Mesenchymal stem cell (in vitro differentiated cells and primary cell): ENCODE results near the gene ADAP2.

ENCODE experiments used
- DNase-seq: peaks from one replicate; pipeline ENCODE4 v3.0.0-alpha.2; 2013
- H2AFZ ChIP-seq: one replicate; pipeline ENCODE4 v1.6.1; 2013; ENCODE audit warnings: low read depth, mild to moderate bottlenecking, control low read depth, inconsistent platforms, low read length, moderate library complexity
- H2AK5ac ChIP-seq: 2 replicates; pipeline ENCODE4 v1.6.1; 2013; ENCODE audit warnings: low read length, moderate library complexity, mild to moderate bottlenecking, inconsistent platforms; ENCODE audit not compliant: severe bottlenecking
- H2BK120ac ChIP-seq: one replicate; pipeline ENCODE4 v1.6.1; 2013; ENCODE audit warnings: low read depth, mild to moderate bottlenecking, inconsistent platforms, low read length, moderate library complexity
- H2BK12ac ChIP-seq, 2 experiments: one replicate each; pipeline ENCODE4 v1.6.1; 2013; ENCODE audit warnings: inconsistent platforms in 2 of 2, low read length in 2 of 2, mild to moderate bottlenecking in 2 of 2, moderate library complexity in 2 of 2, control low read depth in 1 of 2
- H2BK15ac ChIP-seq: one replicate; pipeline ENCODE4 v1.6.1; 2013; ENCODE audit warnings: mild to moderate bottlenecking, low read depth, inconsistent platforms; ENCODE audit not compliant: poor library complexity, severe bottlenecking
- H2BK5ac ChIP-seq: 2 replicates; pipeline ENCODE4 v1.6.1; 2013; ENCODE audit warnings: low read depth, mild to moderate bottlenecking, low read length, control low read depth, inconsistent platforms; ENCODE audit not compliant: poor library complexity, severe bottlenecking
- H3K14ac ChIP-seq, 2 experiments: one replicate each; pipeline ENCODE4 v1.6.1; 2013; ENCODE audit warnings: inconsistent platforms in 2 of 2, low read length in 2 of 2, control low read depth in 1 of 2, mild to moderate bottlenecking in 1 of 2, moderate library complexity in 1 of 2
- H3K18ac ChIP-seq, 2 experiments: one replicate each; pipeline ENCODE4 v1.6.1; 2013; ENCODE audit warnings: inconsistent platforms in 2 of 2, low read length in 2 of 2, control low read depth in 1 of 2, low read depth in 1 of 2, mild to moderate bottlenecking in 1 of 2
- H3K23ac ChIP-seq, 2 experiments: one replicate each; pipeline ENCODE4 v1.6.1; 2013; ENCODE audit warnings: inconsistent platforms in 2 of 2, low read length in 2 of 2, mild to moderate bottlenecking in 2 of 2, moderate library complexity in 2 of 2, control low read depth in 1 of 2
- H3K27ac ChIP-seq: 2 replicates; pipeline ENCODE4 v1.5.1; 2013; ENCODE audit warnings: mild to moderate bottlenecking, moderate library complexity, low read length, control low read depth, inconsistent platforms; ENCODE audit not compliant: poor library complexity, severe bottlenecking
- H3K27me3 ChIP-seq, 2 experiments: 2 replicates each; pipeline versions ENCODE4 v1.6.1 to v1.7.0; 2013; ENCODE audit warnings: low read length in 2 of 2, mild to moderate bottlenecking in 2 of 2, moderate library complexity in 2 of 2, control low read depth in 1 of 2, inconsistent platforms in 1 of 2; ENCODE audit not compliant: control insufficient read depth in 1 of 2, insufficient read depth in 1 of 2
- H3K36me3 ChIP-seq, 2 experiments: 2 replicates each; pipeline versions ENCODE4 v1.6.1 to v1.7.0; 2013; ENCODE audit warnings: low read length in 2 of 2, control low read depth in 1 of 2, inconsistent platforms in 1 of 2, low read depth in 1 of 2, mild to moderate bottlenecking in 1 of 2; ENCODE audit not compliant: insufficient read depth in 2 of 2, control insufficient read depth in 1 of 2
- H3K4ac ChIP-seq, 2 experiments: one replicate each; pipeline ENCODE4 v1.6.1; 2013; ENCODE audit warnings: inconsistent platforms in 2 of 2, low read length in 2 of 2, mild to moderate bottlenecking in 2 of 2, moderate library complexity in 2 of 2, control low read depth in 1 of 2, low read depth in 1 of 2
- H3K4me1 ChIP-seq: 2 replicates; pipeline ENCODE4 v1.6.1; 2013; ENCODE audit warnings: low read depth, low read length, control low read depth; ENCODE audit not compliant: control insufficient read depth, insufficient read depth
- H3K4me2 ChIP-seq: 2 replicates; pipeline ENCODE4 v1.6.1; 2013; ENCODE audit warnings: low read length, mild to moderate bottlenecking, inconsistent platforms; ENCODE audit not compliant: poor library complexity, severe bottlenecking
- H3K4me3 ChIP-seq, 2 experiments: 2 replicates each; pipeline versions ENCODE4 v1.5.1 to v1.7.0; 2013; ENCODE audit warnings: low read length in 2 of 2, mild to moderate bottlenecking in 2 of 2, control low read depth in 1 of 2, low read depth in 1 of 2; ENCODE audit not compliant: insufficient read depth in 1 of 2
- H3K79me1 ChIP-seq: replicated peaks from 2 replicates; pipeline ENCODE4 v1.6.1; 2013; ENCODE audit warnings: mild to moderate bottlenecking, control low read depth, low read length, inconsistent platforms; ENCODE audit not compliant: poor library complexity, severe bottlenecking
- H3K9ac ChIP-seq: 2 replicates; pipeline ENCODE4 v1.7.0; 2013; ENCODE audit warnings: mild to moderate bottlenecking, low read length, moderate library complexity
- H3K9me3 ChIP-seq: 2 replicates; pipeline ENCODE4 v1.7.0; 2013; ENCODE audit warnings: mild to moderate bottlenecking, low read length; ENCODE audit not compliant: control insufficient read depth
- H4K8ac ChIP-seq: one replicate; pipeline ENCODE4 v1.6.1; 2013; ENCODE audit warnings: inconsistent platforms, mild to moderate bottlenecking, low read length, moderate library complexity
- H4K91ac ChIP-seq: one replicate; pipeline ENCODE4 v1.6.1; 2013; ENCODE audit warnings: mild to moderate bottlenecking, low read length, inconsistent platforms
- WGBS: methylation state at CpG from one replicate; pipeline ENCODE4 v1.1.7; 2013; ENCODE audit warnings: mixed read lengths; 5-methylcytosine and 5-hydroxymethylcytosine counted together

Gene ADAP2

DNA sequence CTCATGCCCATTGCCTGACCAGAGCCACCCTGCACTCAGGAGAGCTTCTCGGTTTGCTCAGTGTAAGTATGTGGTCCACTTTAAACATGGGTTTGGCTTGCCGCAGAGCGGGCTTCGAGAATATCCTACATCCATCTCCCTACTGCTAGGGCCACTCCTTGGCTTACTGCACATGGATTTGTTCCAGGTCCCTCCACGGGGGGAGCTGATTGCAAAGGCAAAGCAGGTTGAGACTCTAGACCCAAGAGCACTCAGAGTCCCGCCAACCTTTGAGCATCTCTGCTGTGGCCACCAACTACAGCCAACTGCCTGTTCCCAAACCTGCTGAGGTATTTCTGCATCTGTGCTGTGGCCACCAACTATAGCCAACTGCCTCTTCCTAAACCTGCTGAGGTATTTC lies 75.5 kb downstream of the ADAP2 start:
- no peak for DNase-seq
- no peak overlapping the region for H3K4me2 ChIP-seq
- H2AFZ ChIP-seq = no peak overlapping the region
- H4K8ac ChIP-seq = no peak overlapping the region
- no peaks in the 10 kb centered on the region for H3K27me3 ChIP-seq
- H3K18ac ChIP-seq = no peak overlapping the region
- H3K4me1 ChIP-seq = peaks cover 3% of the 10 kb centered on the region
- H3K36me3 ChIP-seq = peaks cover 34 to 77% of the 10 kb centered on the region in 2 experiments
- no peak overlapping the region for H3K4me3 ChIP-seq
- no peak overlapping the region for H3K4ac ChIP-seq
- no peak overlapping the region for H3K14ac ChIP-seq
- H3K9me3 ChIP-seq = no peaks in the 10 kb centered on the region
- H2BK120ac ChIP-seq = no peak overlapping the region
- H3K23ac ChIP-seq = no peak overlapping the region
- H3K9ac ChIP-seq = no peak overlapping the region
- no peak overlapping the region for H4K91ac ChIP-seq
- WGBS = 99% methylated on average over 6 of the region's 6 CpGs
- peaks cover 2% of the 10 kb centered on the region for H3K79me1 ChIP-seq
- no peak overlapping the region for H2AK5ac ChIP-seq
- H2BK12ac ChIP-seq = no peak overlapping the region
- no peak overlapping the region for H2BK15ac ChIP-seq
- no peak overlapping the region for H2BK5ac ChIP-seq
- H3K27ac ChIP-seq = no peak overlapping the region

GRCh38 chr17:30997842-30998241 lies 76.1 kb downstream of the ADAP2 start:
- Histone ChIP-seq H2AFZ (no peak overlapping the region), H3K9me3 (no peaks in the 10 kb centered on the region), H3K79me1 (no peaks in the 10 kb centered on the region), H4K8ac (no peak overlapping the region), H3K4me3 (no peak overlapping the region), H2BK5ac (no peak overlapping the region), H3K14ac (no peak overlapping the region), H2AK5ac (no peak overlapping the region), H3K4me2 (no peak overlapping the region), H3K27me3 (no peaks in the 10 kb centered on the region), H3K18ac (no peak overlapping the region), H3K4ac (no peak overlapping the region), H3K23ac (no peak overlapping the region), H3K4me1 (peaks cover 3% of the 10 kb centered on the region), H3K36me3 (peaks cover 40 to 79% of the 10 kb centered on the region in 2 experiments), H4K91ac (no peak overlapping the region), H2BK15ac (no peak overlapping the region), H3K27ac (no peak overlapping the region), H2BK120ac (no peak overlapping the region), H3K9ac (no peak overlapping the region), H2BK12ac (no peak overlapping the region)
- WGBS = 93% methylated on average over 5 of the region's 5 CpGs
- no peak for DNase-seq

DNA sequence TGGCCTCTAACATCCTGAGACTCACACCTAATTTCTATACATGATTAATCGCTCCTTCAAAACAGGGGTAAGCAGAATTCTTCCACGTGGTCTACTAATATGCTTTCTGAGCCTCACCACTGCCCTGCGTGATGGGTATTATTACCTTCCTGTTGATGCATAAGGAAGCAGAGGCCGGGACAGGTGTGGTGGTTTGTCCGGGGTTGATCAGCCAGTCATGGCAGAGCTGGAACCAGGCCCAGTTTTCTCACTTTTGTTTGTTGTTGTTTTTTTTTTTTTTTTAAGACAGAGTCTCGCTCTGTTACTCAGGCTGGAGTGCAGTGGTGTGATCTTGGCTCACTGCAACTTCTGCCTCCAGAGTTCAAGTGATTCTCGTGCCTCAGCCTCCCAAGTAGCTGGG lies 80.3 kb downstream of the ADAP2 start:
- Histone ChIP-seq H3K27ac (no peak overlapping the region), H3K9ac (no peak overlapping the region), H2BK15ac (no peak overlapping the region), H2AFZ (no peak overlapping the region), H4K91ac (no peak overlapping the region), H2BK120ac (no peak overlapping the region), H2BK5ac (no peak overlapping the region), H3K9me3 (no peaks in the 10 kb centered on the region), H3K4me3 (no peak overlapping the region), H3K36me3 (peaks cover 39 to 80% of the 10 kb centered on the region in 2 experiments), H3K79me1 (peaks cover 6% of the 10 kb centered on the region), H3K4me2 (no peak overlapping the region), H3K23ac (no peak overlapping the region), H2BK12ac (no peak overlapping the region), H4K8ac (no peak overlapping the region), H2AK5ac (no peak overlapping the region), H3K4ac (no peak overlapping the region), H3K14ac (no peak overlapping the region), H3K27me3 (no peaks in the 10 kb centered on the region), H3K4me1 (no peaks in the 10 kb centered on the region), H3K18ac (no peak overlapping the region)
- 96% methylated on average over 7 of the region's 7 CpGs for WGBS
- no peak for DNase-seq

DNA sequence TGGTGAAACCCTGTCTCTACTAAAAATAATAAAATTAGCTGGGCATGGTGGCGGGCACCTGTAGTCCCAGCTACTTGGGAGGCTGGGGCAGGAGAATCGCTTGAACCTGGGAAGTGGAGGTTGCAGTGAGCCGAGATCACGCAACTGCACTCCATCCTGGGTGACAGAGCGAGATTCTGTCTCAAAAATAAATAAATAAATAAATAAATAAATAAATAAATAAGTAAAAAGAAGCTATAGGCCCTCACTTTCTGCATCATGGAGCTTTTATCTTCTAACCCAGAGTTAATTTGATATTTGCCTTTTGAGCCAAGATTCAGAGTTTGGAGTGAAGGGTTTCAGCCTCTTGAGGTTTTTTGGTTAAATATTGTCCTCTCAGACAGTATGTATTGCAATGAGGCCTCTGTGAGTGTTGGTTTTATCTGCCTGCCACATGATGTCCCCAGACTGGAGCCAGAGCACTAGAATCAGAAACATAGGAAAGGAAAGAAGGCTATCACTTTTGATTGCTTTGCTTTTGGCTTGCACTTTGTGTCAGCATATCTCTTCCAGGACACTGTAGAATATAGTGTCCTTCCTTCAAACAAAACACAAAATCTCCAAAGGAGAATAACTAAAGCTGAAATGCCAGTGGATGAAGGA lies 81.6 kb downstream of the ADAP2 start:
- H3K18ac ChIP-seq = no peak overlapping the region
- no peak for DNase-seq
- 100% methylated on average over 1 of the region's 5 CpGs for WGBS
- no peak overlapping the region for H2AFZ ChIP-seq
- H2BK12ac ChIP-seq = no peak overlapping the region
- no peak overlapping the region for H3K27ac ChIP-seq
- H3K36me3 ChIP-seq = peaks cover 30 to 67% of the 10 kb centered on the region in 2 experiments
- no peak overlapping the region for H3K4me3 ChIP-seq
- H3K9me3 ChIP-seq = no peaks in the 10 kb centered on the region
- H2AK5ac ChIP-seq = no peak overlapping the region
- no peak overlapping the region for H4K91ac ChIP-seq
- H3K14ac ChIP-seq = no peak overlapping the region
- peaks cover 6% of the 10 kb centered on the region for H3K79me1 ChIP-seq
- H3K4me1 ChIP-seq = no peaks in the 10 kb centered on the region
- no peak overlapping the region for H3K23ac ChIP-seq
- no peaks in the 10 kb centered on the region for H3K27me3 ChIP-seq
- H2BK120ac ChIP-seq = no peak overlapping the region
- no peak overlapping the region for H4K8ac ChIP-seq
- H3K9ac ChIP-seq = no peak overlapping the region
- H3K4ac ChIP-seq = no peak overlapping the region
- H2BK15ac ChIP-seq = no peak overlapping the region
- no peak overlapping the region for H3K4me2 ChIP-seq
- H2BK5ac ChIP-seq = no peak overlapping the region
